ENCODE results near the gene KIRREL3.

The KIRREL3 gene

DNA sequence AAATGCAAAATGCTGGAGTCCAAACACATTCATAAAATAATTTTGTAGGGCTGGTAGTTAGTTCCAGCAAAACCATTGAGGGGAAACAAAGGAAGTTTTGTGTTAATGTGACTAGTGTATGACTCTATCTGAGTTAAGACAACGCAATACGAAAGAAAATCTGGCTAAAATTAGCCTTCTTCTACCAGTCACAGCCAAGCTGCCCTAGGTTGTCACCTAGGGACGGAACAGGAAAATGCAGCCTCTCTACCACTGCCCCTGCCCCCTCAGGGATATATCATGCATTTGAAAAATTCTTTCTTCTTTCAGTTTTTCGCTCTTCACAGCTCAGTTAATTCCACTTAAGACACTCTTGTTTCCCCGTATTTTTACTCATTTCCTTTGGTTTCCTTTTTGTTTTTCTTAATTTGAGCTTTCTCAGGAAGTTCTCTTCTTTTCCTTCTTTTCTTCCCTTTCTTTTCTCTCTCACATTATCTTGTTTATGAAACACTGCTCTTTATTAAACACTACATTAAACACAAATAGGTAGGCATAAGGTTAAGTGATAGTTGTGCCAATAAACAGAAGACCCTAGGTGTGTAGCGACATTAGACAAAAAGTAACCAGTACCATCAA is 30.6 kb downstream of the KIRREL3 start:
- no peak overlapping the region for H3K4me2 ChIP-seq
- H3K9ac ChIP-seq: no peak overlapping the region
- TF ChIP-seq, protein P1, sequence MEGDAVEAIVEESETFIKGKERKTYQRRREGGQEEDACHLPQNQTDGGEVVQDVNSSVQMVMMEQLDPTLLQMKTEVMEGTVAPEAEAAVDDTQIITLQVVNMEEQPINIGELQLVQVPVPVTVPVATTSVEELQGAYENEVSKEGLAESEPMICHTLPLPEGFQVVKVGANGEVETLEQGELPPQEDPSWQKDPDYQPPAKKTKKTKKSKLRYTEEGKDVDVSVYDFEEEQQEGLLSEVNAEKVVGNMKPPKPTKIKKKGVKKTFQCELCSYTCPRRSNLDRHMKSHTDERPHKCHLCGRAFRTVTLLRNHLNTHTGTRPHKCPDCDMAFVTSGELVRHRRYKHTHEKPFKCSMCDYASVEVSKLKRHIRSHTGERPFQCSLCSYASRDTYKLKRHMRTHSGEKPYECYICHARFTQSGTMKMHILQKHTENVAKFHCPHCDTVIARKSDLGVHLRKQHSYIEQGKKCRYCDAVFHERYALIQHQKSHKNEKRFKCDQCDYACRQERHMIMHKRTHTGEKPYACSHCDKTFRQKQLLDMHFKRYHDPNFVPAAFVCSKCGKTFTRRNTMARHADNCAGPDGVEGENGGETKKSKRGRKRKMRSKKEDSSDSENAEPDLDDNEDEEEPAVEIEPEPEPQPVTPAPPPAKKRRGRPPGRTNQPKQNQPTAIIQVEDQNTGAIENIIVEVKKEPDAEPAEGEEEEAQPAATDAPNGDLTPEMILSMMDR (conservative IDR thresholded peaks at IDR 0.05; ENCODE audit: low read depth, low read length): no peak
- H4K20me1 ChIP-seq (ENCODE audit: insufficient read depth): no peaks in the 10 kb centered on the region
- no peaks in the 10 kb centered on the region for H3K4me1 ChIP-seq (ENCODE audit: low read depth, poor library complexity, severe bottlenecking)
- H3K79me2 ChIP-seq (ENCODE audit: insufficient read depth, low read depth): no peaks in the 10 kb centered on the region
- no peak overlapping the region for H3K4me3 ChIP-seq (IDR thresholded peaks at IDR 0.05; ENCODE audit: insufficient read depth, low read depth, low read length)
- no peak overlapping the region for H2AFZ ChIP-seq (ENCODE audit: low read depth)
- no peak overlapping the region for H3K27ac ChIP-seq
- no peaks in the 10 kb centered on the region for H3K27me3 ChIP-seq (ENCODE audit: insufficient read depth, low read depth)
- H3K36me3 ChIP-seq (ENCODE audit: insufficient read depth): no peaks in the 10 kb centered on the region

DNA sequence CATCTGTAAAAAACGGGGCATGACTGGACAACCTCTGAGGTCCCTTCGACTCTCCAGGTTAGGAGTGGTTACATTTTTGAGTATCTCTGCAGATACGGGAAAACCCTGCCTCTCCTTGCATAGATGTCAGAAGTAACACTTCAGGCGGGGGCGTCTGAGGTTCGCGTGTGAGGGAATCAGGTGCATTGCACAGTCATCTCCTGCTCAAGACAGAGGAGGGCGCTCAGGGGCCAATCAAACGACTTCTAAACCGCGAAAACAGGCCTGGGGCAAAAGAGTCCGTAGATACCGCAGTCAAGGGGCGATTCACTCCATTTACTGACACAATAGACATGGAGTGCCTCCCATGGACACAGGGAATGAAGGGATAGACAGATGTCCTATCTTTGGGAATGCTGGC is 31.7 kb downstream of the KIRREL3 start:
- H3K79me2 ChIP-seq (ENCODE audit: insufficient read depth, low read depth): no peaks in the 10 kb centered on the region
- H3K4me3 ChIP-seq (IDR thresholded peaks at IDR 0.05; ENCODE audit: insufficient read depth, low read depth, low read length): no peak overlapping the region
- no peaks in the 10 kb centered on the region for H3K4me1 ChIP-seq (ENCODE audit: low read depth, poor library complexity, severe bottlenecking)
- no peak overlapping the region for H2AFZ ChIP-seq (ENCODE audit: low read depth)
- no peaks in the 10 kb centered on the region for H3K36me3 ChIP-seq (ENCODE audit: insufficient read depth)
- no peak overlapping the region for H3K4me2 ChIP-seq
- H3K27ac ChIP-seq: no peak overlapping the region
- no peaks in the 10 kb centered on the region for H3K27me3 ChIP-seq (ENCODE audit: insufficient read depth, low read depth)
- TF ChIP-seq, protein P1 (conservative IDR thresholded peaks at IDR 0.05; ENCODE audit: low read depth, low read length): no peak
- H3K9ac ChIP-seq: no peak overlapping the region
- H4K20me1 ChIP-seq (ENCODE audit: insufficient read depth): no peaks in the 10 kb centered on the region

DNA sequence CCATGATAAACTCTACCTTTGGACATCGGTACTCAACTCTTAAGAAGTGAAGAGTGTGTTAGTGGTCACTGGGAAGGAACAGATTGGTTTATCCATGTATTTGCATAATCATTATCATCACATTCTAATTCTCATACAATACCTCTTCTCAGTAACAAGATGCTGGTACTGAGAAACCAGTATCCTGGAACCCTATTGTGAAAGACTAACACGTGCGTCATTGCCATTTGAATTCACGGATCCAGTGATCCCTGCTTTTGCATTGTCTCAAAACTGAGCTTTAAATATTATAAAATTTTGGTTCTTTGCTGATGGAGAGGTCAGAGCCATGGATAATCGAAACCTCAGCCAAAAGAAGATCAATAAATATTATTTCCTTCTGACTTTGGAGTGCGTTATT is 35.2 kb downstream of the KIRREL3 start:
- H3K4me2 ChIP-seq: no peak overlapping the region
- TF ChIP-seq, protein P1 (conservative IDR thresholded peaks at IDR 0.05; ENCODE audit: low read depth, low read length): no peak
- H3K4me1 ChIP-seq (ENCODE audit: low read depth, poor library complexity, severe bottlenecking): no peaks in the 10 kb centered on the region
- no peaks in the 10 kb centered on the region for H3K79me2 ChIP-seq (ENCODE audit: insufficient read depth, low read depth)
- no peak overlapping the region for H3K9ac ChIP-seq
- no peak overlapping the region for H3K27ac ChIP-seq
- H3K36me3 ChIP-seq (ENCODE audit: insufficient read depth): no peaks in the 10 kb centered on the region
- H4K20me1 ChIP-seq (ENCODE audit: insufficient read depth): no peaks in the 10 kb centered on the region
- no peak overlapping the region for H2AFZ ChIP-seq (ENCODE audit: low read depth)
- no peak overlapping the region for H3K4me3 ChIP-seq (IDR thresholded peaks at IDR 0.05; ENCODE audit: insufficient read depth, low read depth, low read length)
- H3K27me3 ChIP-seq (ENCODE audit: insufficient read depth, low read depth): no peaks in the 10 kb centered on the region

DNA sequence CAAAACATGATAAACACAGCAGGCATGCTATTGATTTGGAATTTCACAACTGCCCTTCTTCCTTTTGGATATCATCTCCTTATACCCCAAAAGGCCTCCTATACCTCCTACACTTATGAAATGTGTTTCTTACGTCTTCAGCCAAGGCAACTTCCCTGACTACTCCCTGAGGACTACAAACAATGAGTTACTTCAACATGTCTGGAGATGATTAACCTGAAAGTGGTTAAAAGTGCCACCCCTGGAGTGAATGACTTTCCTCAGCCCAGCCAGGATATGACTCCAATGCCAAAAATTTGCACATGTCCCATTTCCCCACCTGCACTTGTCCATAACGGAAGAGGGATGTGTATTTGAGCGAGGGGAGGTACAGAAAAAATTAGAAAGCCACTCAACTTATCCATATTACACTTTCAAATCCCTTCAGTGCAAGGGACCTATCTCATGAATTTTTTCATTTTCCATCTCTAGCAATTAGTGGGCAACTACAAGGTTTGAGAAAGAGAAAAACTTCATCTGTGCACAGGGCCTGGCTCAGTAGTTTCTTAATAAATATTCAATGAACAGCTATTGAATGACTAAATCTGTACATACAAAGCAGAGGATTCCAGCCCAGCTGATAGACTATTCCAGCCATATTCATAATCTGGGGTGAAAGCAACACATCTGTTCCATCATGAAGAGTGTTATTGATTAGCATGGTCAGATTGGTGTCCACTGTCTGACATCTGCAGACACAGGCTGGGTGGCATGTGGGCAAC is 36.8 kb downstream of the KIRREL3 start:
- TF ChIP-seq, protein P1 (conservative IDR thresholded peaks at IDR 0.05; ENCODE audit: low read depth, low read length): no peak

More for the DNA sequence above, 36.8 kb downstream of the KIRREL3 start:
- Histone ChIP-seq H3K4me3 (IDR thresholded peaks at IDR 0.05; ENCODE audit: insufficient read depth, low read depth, low read length) (no peak overlapping the region), H4K20me1 (ENCODE audit: insufficient read depth) (no peaks in the 10 kb centered on the region), H3K4me1 (ENCODE audit: low read depth, poor library complexity, severe bottlenecking) (no peaks in the 10 kb centered on the region), H3K36me3 (ENCODE audit: insufficient read depth) (no peaks in the 10 kb centered on the region), H3K79me2 (ENCODE audit: insufficient read depth, low read depth) (no peaks in the 10 kb centered on the region), H3K27ac (no peak overlapping the region), H3K4me2 (no peak overlapping the region), H3K9ac (no peak overlapping the region), H2AFZ (ENCODE audit: low read depth) (no peak overlapping the region), H3K27me3 (ENCODE audit: insufficient read depth, low read depth) (no peaks in the 10 kb centered on the region)
